ENCODE results near the gene AWAT2.

DNA sequence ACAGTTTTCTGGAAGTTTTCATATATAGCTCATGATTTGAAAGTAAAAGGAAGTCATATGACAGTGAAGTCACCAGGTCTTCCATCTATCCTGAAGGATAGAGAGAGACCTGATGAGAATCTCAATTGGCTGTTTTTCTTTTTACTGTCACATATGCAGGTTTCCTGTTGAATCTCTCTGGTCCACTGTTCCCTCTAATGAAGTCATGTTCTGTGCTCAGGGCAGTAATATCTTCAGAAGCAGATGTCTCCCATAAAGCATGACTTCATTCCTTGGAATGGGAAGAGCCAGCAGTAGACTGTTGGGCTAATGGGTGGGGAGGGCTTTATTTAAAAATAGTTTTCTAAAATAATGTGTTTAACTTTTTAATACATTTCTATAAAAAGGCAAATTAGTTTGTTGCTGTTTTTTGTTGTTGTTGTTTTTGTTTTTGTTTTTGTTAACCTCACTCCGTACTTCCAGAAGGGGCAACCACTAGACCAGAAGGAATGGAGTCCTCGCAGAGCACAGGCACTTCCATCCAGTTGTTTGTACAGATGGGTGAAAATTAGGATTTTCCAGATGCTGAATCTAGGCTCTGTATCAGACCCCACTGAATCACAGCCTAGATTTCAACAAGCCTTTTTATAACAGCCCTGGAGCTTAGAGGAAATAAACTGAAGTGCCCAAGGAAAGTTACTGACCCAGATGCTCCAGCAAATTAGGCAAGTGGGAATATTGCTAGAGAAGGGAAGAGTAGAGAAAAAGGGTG lies 54.2 kb downstream of the AWAT2 start:
- TF ChIP-seq EZH2 (optimal IDR thresholded peaks at IDR 0.05; ENCODE audit: low read depth, low read length) = no peak
- TF ChIP-seq, protein P1, sequence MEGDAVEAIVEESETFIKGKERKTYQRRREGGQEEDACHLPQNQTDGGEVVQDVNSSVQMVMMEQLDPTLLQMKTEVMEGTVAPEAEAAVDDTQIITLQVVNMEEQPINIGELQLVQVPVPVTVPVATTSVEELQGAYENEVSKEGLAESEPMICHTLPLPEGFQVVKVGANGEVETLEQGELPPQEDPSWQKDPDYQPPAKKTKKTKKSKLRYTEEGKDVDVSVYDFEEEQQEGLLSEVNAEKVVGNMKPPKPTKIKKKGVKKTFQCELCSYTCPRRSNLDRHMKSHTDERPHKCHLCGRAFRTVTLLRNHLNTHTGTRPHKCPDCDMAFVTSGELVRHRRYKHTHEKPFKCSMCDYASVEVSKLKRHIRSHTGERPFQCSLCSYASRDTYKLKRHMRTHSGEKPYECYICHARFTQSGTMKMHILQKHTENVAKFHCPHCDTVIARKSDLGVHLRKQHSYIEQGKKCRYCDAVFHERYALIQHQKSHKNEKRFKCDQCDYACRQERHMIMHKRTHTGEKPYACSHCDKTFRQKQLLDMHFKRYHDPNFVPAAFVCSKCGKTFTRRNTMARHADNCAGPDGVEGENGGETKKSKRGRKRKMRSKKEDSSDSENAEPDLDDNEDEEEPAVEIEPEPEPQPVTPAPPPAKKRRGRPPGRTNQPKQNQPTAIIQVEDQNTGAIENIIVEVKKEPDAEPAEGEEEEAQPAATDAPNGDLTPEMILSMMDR (IDR thresholded peaks at IDR 0.05; ENCODE audit: low read length) = no peak
- no peak for TF ChIP-seq EZH2phosphoT487 (IDR thresholded peaks at IDR 0.05; ENCODE audit: low read length)

Measured in MM.1S (cell line).